Measurements from ENCODE around the gene WFDC5. TPM values are rescaled to one million over a fixed set of nuclear protein-coding genes. Genes with fewer than 3 reads are reported as not detected.

WFDC5 gene
- total RNA-seq, 4 donors from 2014 or later, result not detected

DNA sequence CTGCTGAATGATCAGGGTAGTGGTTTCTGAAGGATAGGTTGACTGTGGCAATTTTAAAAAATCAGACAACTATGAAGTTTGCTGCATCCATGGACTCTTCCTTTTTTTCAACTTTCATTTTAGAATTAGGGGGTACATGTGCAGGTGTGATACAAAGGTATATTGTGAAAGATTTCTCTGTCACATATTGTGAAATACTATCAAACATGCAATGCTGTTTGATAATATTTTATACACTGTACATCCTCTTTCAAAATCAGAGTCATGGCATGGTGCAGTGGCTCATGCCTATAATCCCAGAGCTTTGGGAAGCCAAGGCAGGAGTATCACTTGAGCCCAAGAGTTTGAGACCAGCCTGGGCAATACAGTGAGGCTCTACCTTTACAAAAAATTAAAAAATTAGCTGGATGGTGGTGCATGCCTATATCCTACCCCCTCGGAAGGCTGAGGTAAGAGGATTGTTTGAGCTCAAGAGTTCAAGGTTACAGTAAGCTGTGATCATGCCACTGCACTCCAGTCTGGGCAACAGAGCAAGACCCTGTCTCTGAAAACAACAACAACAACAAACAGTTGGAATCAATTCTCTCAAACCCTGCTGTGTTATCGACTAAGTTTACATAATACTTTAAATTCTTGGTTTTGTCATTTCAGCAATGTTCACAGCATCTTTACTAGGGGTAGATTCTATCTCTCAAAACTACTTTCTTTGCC lies 4.7 kb upstream of the WFDC5 start:
- no peak for DNase-seq
- Histone ChIP-seq H3K36me3 (no peaks in the 10 kb centered on the region), H3K4me3 (no peak overlapping the region), H3K9me3 (no peaks in the 10 kb centered on the region), H3K27me3 (peaks cover 4% of the 10 kb centered on the region), H3K4me1 (peaks cover 0 to 4% (median 2%) of the 10 kb centered on the region in 4 donors), H3K27ac (no peak overlapping the region)
- TF ChIP-seq POLR2AphosphoS5 (IDR thresholded peaks at IDR 0.05) (no peak), EP300 (IDR thresholded peaks at IDR 0.05; ENCODE audit: low read depth) (no peak), POLR2A (IDR thresholded peaks at IDR 0.05) (no peak)
- TF ChIP-seq, protein P1, sequence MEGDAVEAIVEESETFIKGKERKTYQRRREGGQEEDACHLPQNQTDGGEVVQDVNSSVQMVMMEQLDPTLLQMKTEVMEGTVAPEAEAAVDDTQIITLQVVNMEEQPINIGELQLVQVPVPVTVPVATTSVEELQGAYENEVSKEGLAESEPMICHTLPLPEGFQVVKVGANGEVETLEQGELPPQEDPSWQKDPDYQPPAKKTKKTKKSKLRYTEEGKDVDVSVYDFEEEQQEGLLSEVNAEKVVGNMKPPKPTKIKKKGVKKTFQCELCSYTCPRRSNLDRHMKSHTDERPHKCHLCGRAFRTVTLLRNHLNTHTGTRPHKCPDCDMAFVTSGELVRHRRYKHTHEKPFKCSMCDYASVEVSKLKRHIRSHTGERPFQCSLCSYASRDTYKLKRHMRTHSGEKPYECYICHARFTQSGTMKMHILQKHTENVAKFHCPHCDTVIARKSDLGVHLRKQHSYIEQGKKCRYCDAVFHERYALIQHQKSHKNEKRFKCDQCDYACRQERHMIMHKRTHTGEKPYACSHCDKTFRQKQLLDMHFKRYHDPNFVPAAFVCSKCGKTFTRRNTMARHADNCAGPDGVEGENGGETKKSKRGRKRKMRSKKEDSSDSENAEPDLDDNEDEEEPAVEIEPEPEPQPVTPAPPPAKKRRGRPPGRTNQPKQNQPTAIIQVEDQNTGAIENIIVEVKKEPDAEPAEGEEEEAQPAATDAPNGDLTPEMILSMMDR (IDR thresholded peaks at IDR 0.05), result no peak
- intact Hi-C loops (cut with DNase I; ENCODE audit: low total_unique reads) (no loop called here), in situ Hi-C loops (cut with MboI; ENCODE audit: low pct_ligation_motif_present in 1 of 4, low pct_unique_long_range_greater_than_20kb in 1 of 4, low sequenced_read_pairs in 3 of 4) (loop anchor here in 1 of 4 donors (25.0 kb wide), 1 partner anchor 168 kb away; no protein-coding TSS in a partner anchor)
- WGBS, 2 donors (ENCODE audit: low coverage in 1 of 2), result 83 to 86% methylated on average over 1 to 2 of the region's 2 CpGs

DNA sequence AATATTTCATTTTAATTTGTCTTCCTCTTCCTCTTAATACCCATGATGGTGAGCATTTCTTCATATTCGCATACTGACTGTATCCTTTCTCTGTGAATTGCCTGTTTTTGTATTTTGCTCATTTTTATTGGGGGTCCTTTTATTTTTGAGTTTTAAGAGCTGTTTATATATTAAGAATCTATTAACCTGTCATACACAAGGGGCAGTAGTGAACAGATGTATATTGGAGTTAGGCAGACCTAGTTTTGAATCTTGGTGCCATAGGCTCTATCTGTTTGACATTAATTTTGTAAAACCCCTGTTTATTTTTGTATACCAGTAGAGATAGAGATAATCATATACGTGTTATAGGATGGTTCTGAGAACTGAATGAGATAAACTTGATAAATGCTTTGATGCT lies 3.1 kb upstream of the WFDC5 start:
- no peaks in the 10 kb centered on the region for H3K36me3 ChIP-seq
- H3K4me3 ChIP-seq, result no peak overlapping the region
- peaks cover 0 to 4% (median 2%) of the 10 kb centered on the region in 4 donors for H3K4me1 ChIP-seq
- intact Hi-C loops (cut with DNase I; ENCODE audit: low total_unique reads), result no loop called here
- TF ChIP-seq, protein P1 (IDR thresholded peaks at IDR 0.05), result no peak
- in situ Hi-C loops (cut with MboI; ENCODE audit: low pct_ligation_motif_present in 1 of 4, low pct_unique_long_range_greater_than_20kb in 1 of 4, low sequenced_read_pairs in 3 of 4), result loop anchor here in 1 of 4 donors (25.0 kb wide), 1 partner anchor 169 kb away; no protein-coding TSS in a partner anchor
- peaks cover 4% of the 10 kb centered on the region for H3K27me3 ChIP-seq
- H3K9me3 ChIP-seq, result no peaks in the 10 kb centered on the region
- WGBS, 2 donors (ENCODE audit: low coverage in 1 of 2), result 62 to 73% methylated on average over 2 of the region's 2 CpGs
- H3K27ac ChIP-seq, result no peak overlapping the region
- DNase-seq, result no peak

DNA sequence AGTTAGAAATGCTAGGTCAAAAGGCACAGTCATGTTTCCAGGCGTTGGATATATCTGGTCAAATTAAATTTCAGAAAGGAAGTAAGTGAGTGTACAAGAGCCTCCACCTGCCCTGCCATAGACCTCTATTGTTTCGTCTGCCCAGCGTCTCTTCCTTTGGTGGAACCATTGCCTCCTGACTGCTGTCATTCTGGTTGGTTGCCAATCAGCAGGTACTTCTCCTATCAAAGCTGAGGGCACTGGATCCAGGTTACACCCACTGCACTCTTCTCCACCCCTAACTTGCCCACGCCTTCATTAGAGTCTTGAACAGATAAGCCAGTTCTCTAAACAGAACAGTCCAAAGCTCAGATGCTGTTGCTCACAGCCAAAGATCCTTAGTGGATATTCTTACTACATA lies 2.6 kb upstream of the WFDC5 start:
- no peaks in the 10 kb centered on the region for H3K36me3 ChIP-seq
- WGBS, 2 donors (ENCODE audit: low coverage in 1 of 2), result 45% methylated on average over 4 of the region's 4 CpGs
- no peaks in the 10 kb centered on the region for H3K9me3 ChIP-seq
- peak; percentile 60 for DNase-seq
- TF ChIP-seq POLR2A (IDR thresholded peaks at IDR 0.05), result no peak
- no peak for TF ChIP-seq EP300 (IDR thresholded peaks at IDR 0.05; ENCODE audit: low read depth)
- no peak for TF ChIP-seq POLR2AphosphoS5 (IDR thresholded peaks at IDR 0.05)
- TF ChIP-seq, protein P1 (IDR thresholded peaks at IDR 0.05), result no peak
- no peak overlapping the region for H3K27ac ChIP-seq
- H3K4me1 ChIP-seq, result peaks cover 0 to 4% (median 2%) of the 10 kb centered on the region in 4 donors
- intact Hi-C loops (cut with DNase I; ENCODE audit: low total_unique reads) (no loop called here), in situ Hi-C loops (cut with MboI; ENCODE audit: low pct_ligation_motif_present in 1 of 4, low pct_unique_long_range_greater_than_20kb in 1 of 4, low sequenced_read_pairs in 3 of 4) (loop anchor here in 1 of 4 donors (25.0 kb wide), 1 partner anchor 170 kb away; no protein-coding TSS in a partner anchor)
- no peak overlapping the region for H3K4me3 ChIP-seq
- H3K27me3 ChIP-seq, result peaks cover 4% of the 10 kb centered on the region

DNA sequence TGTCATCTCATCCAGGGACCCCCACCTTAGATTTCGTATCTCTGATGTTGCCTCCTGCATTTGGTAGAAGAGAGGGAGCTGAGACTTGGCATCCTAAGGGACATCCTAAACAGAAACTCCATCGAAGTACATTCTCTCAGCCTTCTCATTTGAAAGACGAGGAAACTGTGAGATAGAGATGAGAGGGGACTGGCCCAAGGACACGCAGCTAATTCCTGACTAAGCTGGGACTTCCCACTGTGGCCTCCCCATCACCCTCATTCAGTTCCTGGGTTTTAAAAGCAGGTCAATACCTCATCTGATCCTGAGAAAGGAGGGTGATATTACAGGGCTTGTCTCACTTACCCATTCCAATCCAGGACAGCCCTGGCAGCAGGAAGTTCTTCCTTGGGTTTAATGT lies 855 bp upstream of the WFDC5 start:
- TF ChIP-seq POLR2A (IDR thresholded peaks at IDR 0.05) (no peak), EP300 (IDR thresholded peaks at IDR 0.05; ENCODE audit: low read depth) (no peak), POLR2AphosphoS5 (IDR thresholded peaks at IDR 0.05) (no peak)
- TF ChIP-seq, protein P1 (IDR thresholded peaks at IDR 0.05), result no peak
- Histone ChIP-seq H3K9me3 (no peaks in the 10 kb centered on the region), H3K27me3 (peaks cover 4% of the 10 kb centered on the region), H3K36me3 (no peaks in the 10 kb centered on the region), H3K4me3 (no peak overlapping the region), H3K27ac (no peak overlapping the region), H3K4me1 (peaks cover 0 to 4% (median 2%) of the 10 kb centered on the region in 4 donors)
- WGBS, 2 donors (ENCODE audit: low coverage in 1 of 2), result 76% methylated on average over 4 of the region's 4 CpGs; no CpG with 5 or more reads in 1 of the 2 donors
- intact Hi-C loops (cut with DNase I; ENCODE audit: low total_unique reads), result no loop called here
- in situ Hi-C loops (cut with MboI; ENCODE audit: low pct_ligation_motif_present in 1 of 4, low pct_unique_long_range_greater_than_20kb in 1 of 4, low sequenced_read_pairs in 3 of 4), result loop anchor here in 1 of 4 donors (25.0 kb wide), 1 partner anchor 171 kb away; no protein-coding TSS in a partner anchor
- DNase-seq, result no peak
